ENCODE data around the gene KDR.

DNA sequence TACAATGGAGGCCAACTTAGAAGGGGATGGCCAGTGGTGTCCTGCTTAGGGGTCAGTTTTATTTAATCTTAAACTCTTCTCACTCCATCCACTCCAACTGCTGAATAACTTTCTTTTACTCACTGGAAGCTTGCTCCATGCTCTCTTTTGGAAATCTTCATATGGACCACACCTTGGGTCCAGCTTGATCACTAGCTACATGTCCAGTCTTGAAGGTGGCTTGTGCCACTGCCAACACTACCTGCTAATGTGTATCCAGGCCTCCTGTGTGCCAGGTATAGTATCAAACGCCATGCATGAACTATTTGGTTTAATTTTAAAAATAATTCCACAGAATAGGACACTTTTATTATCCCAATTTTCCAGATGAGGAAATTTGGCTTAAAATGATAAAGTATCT lies 37.0 kb upstream of the KDR start:
- TF ChIP-seq, protein P1, sequence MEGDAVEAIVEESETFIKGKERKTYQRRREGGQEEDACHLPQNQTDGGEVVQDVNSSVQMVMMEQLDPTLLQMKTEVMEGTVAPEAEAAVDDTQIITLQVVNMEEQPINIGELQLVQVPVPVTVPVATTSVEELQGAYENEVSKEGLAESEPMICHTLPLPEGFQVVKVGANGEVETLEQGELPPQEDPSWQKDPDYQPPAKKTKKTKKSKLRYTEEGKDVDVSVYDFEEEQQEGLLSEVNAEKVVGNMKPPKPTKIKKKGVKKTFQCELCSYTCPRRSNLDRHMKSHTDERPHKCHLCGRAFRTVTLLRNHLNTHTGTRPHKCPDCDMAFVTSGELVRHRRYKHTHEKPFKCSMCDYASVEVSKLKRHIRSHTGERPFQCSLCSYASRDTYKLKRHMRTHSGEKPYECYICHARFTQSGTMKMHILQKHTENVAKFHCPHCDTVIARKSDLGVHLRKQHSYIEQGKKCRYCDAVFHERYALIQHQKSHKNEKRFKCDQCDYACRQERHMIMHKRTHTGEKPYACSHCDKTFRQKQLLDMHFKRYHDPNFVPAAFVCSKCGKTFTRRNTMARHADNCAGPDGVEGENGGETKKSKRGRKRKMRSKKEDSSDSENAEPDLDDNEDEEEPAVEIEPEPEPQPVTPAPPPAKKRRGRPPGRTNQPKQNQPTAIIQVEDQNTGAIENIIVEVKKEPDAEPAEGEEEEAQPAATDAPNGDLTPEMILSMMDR (conservative IDR thresholded peaks at IDR 0.05 in 1 of 2, IDR thresholded peaks at IDR 0.05 in 1 of 2; ENCODE audit: extremely low read depth in 1 of 2, insufficient read depth in 1 of 2, low read depth in 1 of 2, low read length in 2 of 2), result no peak
- no peak for TF ChIP-seq EZH2 (IDR thresholded peaks at IDR 0.05; ENCODE audit: borderline replicate concordance, low read length)
